GM12873 (cell line): ENCODE results near the gene TUSC2.

ENCODE experiments used
- CTCF ChIP-seq: IDR thresholded peaks from 2 replicates; pipeline ENCODE4 v1.5.1; 2012; ENCODE audit warnings: low read depth, mild to moderate bottlenecking, moderate library complexity, low read length, control low read depth; ENCODE audit not compliant: insufficient read depth; ENCODE audit errors: missing control alignments

The TUSC2 gene

GRCh38 chr3:50275141-50275995 lies 52.7 kb downstream of the TUSC2 start:
- TF ChIP-seq CTCF: no peak
